Activated CD4-positive, CD25-positive, alpha-beta regulatory T cell treated with anti-CD3 and anti-CD28 coated beads, Interleukin-2, amount 50 U/mL, for 24 hours (primary cell): ENCODE measurements around the gene CBFA2T2.

Experiments used
- ATAC-seq, 2 donors: fragments of 150-1000 bp; cut with Tn5 transposase; one replicate each; pipeline ENCODE4 v1.10.0; 2021; ENCODE audit warnings: mild to moderate bottlenecking in 1 of 2, moderate library complexity in 1 of 2

Gene CBFA2T2

GRCh38 chr20:33669873-33670640, 180.2 kb downstream of the CBFA2T2 start:
- ATAC-seq = no peak

DNA sequence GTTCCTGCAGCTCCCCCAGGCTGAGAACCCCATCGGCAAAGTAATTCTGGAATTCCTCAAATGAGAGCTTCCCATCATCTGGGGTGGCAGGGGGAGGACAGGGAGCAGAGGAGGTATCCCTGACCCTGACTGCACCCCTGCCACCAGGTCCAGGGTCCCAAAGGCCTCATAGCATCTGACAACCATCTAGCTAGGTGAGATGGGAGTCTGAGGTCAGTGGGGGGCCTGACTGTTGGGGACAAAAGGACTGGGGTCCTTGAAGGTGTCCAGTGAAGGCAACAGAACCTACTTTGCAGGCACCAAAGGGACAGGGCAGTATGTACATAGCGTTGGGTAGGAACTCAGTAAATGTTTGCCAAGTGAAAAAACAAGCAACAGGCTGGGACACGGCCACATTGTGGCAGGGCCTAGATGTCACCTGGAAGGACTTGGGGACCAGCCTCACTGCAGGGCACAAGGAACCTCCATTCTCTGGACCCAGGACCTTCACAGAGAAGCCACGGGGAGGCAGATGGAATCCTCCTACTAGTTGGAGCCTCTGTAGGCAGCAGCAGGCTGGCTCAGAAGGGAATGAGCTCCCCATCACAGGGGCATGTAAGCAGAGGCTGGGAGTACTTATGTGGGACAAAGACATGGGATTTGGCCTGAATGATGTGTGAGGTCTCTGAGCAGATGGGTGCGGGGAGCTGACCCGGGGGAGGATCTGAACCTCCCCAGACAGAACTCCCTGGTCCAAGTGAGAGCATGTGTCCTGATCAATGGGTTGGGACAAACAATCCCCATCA, 181.0 kb downstream of the CBFA2T2 start:
- ATAC-seq = no peak

GRCh38 chr20:33671573-33672288, 181.8 kb downstream of the CBFA2T2 start:
- no peak for ATAC-seq

GRCh38 chr20:33672426-33673113, 182.7 kb downstream of the CBFA2T2 start:
- ATAC-seq = no peak

- ATAC-seq = no peak
Observed at GRCh38 chr20:33673114-33673409, 183.2 kb downstream of the CBFA2T2 start.

DNA sequence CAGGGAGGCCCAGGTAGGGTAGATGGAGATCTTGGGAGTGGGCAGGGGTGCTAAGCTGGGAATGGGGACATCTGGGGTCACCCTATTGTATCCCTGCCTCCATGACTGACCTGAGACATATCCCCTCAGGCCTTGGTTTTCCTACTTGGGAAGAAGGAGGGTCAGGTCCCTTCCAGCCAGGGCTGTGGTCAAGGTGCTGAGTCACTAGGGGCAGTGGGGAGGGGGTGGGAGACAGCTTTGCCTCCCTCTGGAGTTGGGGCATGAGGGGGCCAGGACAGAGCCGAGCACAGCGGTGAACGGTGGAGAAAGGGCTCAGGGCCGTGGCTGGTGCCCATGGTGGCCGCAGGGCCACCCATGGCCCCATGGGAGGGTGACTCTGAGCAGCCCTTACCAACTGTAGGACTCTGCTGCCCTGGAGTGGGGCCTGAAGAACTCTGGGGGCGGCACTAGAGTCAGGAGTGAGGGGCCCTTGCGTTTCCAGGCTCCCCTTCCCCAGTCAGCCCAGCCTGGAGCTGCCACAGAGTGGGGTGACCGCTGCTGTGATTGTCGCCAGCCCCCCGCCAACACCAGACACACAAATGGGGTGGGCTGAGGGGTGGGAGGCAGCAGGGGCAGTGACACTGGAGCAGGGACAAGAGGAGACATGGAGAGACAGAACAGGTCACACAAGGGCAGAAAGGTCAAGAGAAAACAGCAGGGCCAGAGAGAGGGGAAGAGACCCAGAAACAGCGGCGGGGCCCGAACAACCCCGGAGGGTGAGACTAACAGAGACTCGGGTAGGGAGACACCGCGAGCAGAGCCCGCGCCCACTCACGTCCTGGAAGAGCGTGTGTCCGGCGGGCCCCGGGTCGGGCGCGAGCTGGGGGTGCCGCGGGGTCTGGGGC, 183.8 kb downstream of the CBFA2T2 start:
- ATAC-seq = peak; percentile 31 to 38

GRCh38 chr20:33674294-33675135, 184.6 kb downstream of the CBFA2T2 start, which contains the start of gene NECAB3:
Gene NECAB3, minus strand, starts transcription at chr20:33674428. Its CDS starts 76 bp downstream, at chr20:33674352.
- peak; percentile 75 to 82 for ATAC-seq

DNA sequence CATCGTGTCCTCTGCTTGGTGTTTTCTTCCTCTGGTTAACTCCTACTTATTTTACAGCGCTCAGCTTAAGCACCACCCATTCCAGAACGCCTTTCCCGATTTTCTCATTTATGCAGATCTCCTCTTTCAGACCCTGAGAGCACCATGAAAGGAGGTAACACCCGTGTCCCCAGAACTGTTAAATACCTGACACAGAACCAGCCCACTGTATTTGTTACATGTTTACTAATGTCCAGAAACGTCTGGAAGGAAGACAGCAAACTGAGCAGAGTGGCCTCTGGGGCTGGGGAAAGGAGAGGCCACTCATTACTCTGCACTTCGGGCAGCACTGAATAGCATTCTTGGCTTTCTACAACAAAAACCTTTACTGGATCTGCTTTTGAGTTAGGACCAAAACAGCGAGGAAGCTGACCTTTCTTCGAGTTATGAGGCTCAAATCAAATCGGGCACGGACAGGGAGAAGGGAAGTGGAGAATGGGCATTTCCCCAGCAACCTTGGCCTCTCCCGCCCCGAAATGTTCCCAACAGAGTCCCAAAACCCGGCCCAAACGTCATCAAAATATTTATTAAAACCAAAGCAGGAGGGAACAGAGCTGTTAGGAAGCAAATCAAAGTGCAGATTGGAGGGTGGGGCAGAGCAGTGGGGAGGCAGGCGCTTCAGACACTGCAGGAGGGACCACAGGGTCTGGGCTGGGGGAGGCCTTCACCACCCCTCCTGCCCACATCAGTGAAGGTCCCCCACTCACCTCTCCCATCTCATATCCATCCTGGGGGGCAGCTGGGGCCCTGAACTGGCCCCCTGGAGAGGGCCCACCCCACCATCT, 185.5 kb downstream of the CBFA2T2 start:
- ATAC-seq = no peak

- ATAC-seq = no peak
Observed at GRCh38 chr20:33676121-33676520, 186.2 kb downstream of the CBFA2T2 start.

DNA sequence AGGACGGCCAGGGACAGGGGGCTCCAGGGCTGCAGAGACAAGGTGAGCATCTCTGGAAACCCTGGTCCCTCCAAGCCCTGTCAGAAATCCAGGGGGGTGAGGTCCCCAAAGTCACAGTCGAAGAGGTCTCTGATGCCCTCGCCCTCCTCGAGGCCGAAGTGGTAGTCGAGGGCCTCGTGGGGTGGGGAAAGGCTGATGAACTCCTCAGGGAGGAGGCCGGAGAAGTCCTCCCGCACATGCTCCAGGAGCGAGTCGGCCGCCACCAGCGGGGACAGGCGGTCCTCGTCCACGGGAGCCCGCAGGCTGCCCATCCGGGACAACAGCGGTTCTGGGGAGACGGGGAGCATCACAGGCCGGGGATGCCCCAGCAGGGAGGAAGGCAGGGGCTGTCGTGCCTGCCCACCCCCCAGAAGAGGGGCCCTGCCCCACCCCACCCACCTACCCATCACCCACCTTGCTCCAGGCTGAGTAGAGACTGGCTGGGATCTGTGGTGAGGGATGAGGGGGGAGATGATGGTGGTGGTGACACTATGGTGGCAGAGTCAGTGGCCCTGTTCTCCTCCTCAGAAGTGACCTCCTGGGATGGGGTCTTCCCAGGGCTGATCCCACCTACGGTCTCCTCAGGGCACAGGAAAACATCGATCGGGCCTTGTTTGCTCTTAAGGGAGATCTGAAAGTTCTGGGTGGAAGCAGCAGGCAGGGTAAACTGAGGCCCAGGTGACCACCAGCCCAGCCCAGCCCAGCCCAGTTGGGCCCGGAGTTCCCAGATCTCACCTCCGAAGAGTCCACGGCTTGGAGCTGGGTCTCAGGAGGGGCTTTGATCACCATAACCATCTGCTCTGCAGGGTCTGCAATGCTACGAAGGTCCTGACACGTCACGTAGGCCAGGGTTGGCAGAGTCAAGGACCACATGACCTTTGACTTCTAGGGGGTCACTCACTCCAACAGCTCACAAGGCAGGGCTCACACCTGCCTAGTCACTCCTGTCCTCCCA, 187.1 kb downstream of the CBFA2T2 start:
- no peak for ATAC-seq

DNA sequence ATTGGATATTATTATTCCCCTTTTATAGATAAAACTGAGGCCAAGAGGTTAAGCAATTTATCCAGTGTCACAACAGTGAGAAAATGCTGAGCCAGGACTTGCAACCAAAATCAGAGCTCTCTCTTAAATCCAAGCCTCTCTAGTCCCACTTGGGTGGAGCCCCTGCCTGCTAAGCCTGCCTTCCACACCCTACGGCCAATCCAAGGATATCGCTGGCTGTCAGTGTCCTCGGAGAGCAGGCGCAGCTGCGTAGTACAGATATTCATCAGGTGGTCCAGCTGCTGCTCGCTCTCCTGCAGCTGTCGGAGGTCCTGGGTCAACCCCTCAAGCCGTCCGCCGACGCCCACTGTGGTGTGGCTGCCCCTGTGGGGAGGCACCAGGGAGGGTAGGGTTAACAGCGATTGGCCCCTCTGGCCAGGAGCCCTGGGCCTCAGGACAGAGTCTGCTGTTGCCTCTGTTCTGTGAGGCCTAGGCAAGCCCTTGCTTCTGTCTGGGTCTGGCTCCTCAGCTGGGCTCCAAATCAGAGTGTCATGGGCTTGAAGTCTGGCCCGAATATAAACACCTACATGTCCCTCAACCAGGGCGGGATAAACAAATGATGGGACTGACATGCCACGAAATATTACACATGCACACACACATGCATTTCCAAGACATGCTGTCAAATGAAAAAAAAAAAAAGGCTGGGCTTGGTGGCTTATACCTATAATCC, 188.3 kb downstream of the CBFA2T2 start:
- no peak for ATAC-seq

GRCh38 chr20:33679758-33680485, 190.0 kb downstream of the CBFA2T2 start:
- ATAC-seq = peak; percentile 51 to 64

DNA sequence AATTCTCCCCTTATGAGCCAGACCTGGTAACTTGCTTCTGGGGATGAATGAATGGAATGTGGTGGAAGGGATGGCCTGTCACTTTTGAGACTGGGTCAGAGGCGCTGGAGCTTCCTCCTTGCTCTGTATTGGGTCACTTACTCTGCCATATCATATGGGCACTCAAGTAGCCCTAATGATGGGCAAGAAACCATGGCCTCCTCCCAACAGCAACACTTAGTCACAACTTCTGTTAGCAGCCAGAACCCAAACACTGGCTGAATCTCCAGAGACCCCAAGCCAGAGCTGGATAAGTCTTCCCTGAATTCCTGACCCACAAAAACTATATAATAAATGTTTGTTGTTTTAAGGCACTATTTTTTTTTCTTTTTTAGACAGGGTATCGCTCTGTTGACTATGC, 190.8 kb downstream of the CBFA2T2 start:
- ATAC-seq = no peak

DNA sequence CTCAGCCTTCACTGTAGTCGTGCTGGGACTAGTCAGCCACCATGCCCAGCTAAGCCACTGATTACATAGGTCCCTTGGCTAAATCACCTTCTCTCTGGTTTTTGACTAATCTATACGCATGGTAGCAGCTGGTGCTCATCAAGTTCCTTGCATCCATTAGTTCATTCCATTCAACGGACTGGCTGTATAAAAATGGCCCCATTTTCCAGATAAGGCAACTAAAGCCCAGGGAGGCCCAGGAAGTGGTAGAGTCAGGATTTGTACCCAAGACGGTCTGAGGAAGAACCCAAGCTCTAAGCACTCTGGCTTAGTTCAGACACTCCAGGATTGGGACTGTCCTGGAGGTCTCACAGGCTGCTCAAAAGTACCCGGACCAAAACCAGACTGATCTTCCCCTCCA, 191.4 kb downstream of the CBFA2T2 start:
- ATAC-seq = no peak

GRCh38 chr20:33681728-33682353, 191.9 kb downstream of the CBFA2T2 start:
- ATAC-seq = no peak

GRCh38 chr20:33684533-33685327, 194.8 kb downstream of the CBFA2T2 start:
- no peak for ATAC-seq
